RCC 7860 (cell line): Measurements from ENCODE around the gene NT5C1A.

Source experiments
- DNase-seq: peaks from one replicate; pipeline ENCODE4 v3.0.0-alpha.2; 2015; ENCODE audit warnings: low spot score
- FAIRE-seq: peaks from 2 replicates; lab custom pipeline; 2012; peaks lifted over from hg19 to GRCh38; lab: Jason Lieb, UNC

Gene NT5C1A

GRCh38 chr1:39671793-39672550 lies at the start of gene NT5C1A:
Gene NT5C1A, minus strand, starts transcription at chr1:39672107. Its CDS starts 69 bp downstream, at chr1:39672038.
- DNase-seq (no peak), FAIRE-seq (no peak)

- DNase-seq (no peak), FAIRE-seq (no peak)
These were observed 49.8 kb upstream of the NT5C1A start for GRCh38 chr1:39721664-39722063.

GRCh38 chr1:39720094-39720999 lies 48.4 kb upstream of the NT5C1A start:
- FAIRE-seq: peak; percentile 86
- DNase-seq: peak; percentile 49

GRCh38 chr1:39717809-39718208 lies 45.9 kb upstream of the NT5C1A start:
- no peak for FAIRE-seq
- no peak for DNase-seq

GRCh38 chr1:39713557-39713956 lies 41.6 kb upstream of the NT5C1A start:
- no peak for DNase-seq
- FAIRE-seq: no peak

GRCh38 chr1:39711966-39712340 lies 40.0 kb upstream of the NT5C1A start:
- FAIRE-seq (no peak), DNase-seq (no peak)

- no peak for DNase-seq
- FAIRE-seq: no peak
These were observed 39.4 kb upstream of the NT5C1A start for GRCh38 chr1:39711104-39711965.

GRCh38 chr1:39707506-39707905 lies 35.6 kb upstream of the NT5C1A start:
- DNase-seq: no peak

GRCh38 chr1:39704757-39705156 lies 32.9 kb upstream of the NT5C1A start:
- DNase-seq: no peak
- FAIRE-seq: no peak

More at GRCh38 chr1:39707506-39707905, 35.6 kb upstream of the NT5C1A start:
- no peak for FAIRE-seq

- DNase-seq (no peak), FAIRE-seq (no peak)
These were observed 29.1 kb upstream of the NT5C1A start for GRCh38 chr1:39701049-39701439.

- DNase-seq (no peak), FAIRE-seq (no peak)
These were observed 28.4 kb upstream of the NT5C1A start for GRCh38 chr1:39700348-39700747.

GRCh38 chr1:39699419-39699818 lies 27.5 kb upstream of the NT5C1A start:
- DNase-seq: no peak

GRCh38 chr1:39698568-39698967 lies 26.7 kb upstream of the NT5C1A start:
- DNase-seq (no peak), FAIRE-seq (no peak)

More at GRCh38 chr1:39699419-39699818, 27.5 kb upstream of the NT5C1A start:
- FAIRE-seq: no peak

- DNase-seq (no peak), FAIRE-seq (no peak)
These were observed 24.5 kb upstream of the NT5C1A start for GRCh38 chr1:39696448-39696847.

- no peak for FAIRE-seq
- peak; percentile 12 for DNase-seq
These were observed 23.1 kb upstream of the NT5C1A start for GRCh38 chr1:39695016-39695415.

- peak; percentile 46 for DNase-seq
- no peak for FAIRE-seq
These were observed 22.1 kb upstream of the NT5C1A start for GRCh38 chr1:39694026-39694425.

- DNase-seq: no peak
- no peak for FAIRE-seq
These were observed 20.5 kb upstream of the NT5C1A start for GRCh38 chr1:39692152-39693074.

- DNase-seq: no peak
- no peak for FAIRE-seq
These were observed 19.7 kb upstream of the NT5C1A start, which contains the start of gene HPCAL4 for GRCh38 chr1:39691383-39692151. Gene HPCAL4, minus strand, starts transcription at chr1:39691433. Its CDS starts 6,830 bp downstream, at chr1:39684603.

GRCh38 chr1:39690794-39691382 lies 19.0 kb upstream of the NT5C1A start:
- DNase-seq: no peak
- FAIRE-seq: no peak
